SK-N-SH (cell line): Measurements from ENCODE around the gene GRM1.

Source experiments
- CHD2 ChIP-seq: fragments of 150-350 bp; IDR thresholded peaks from 2 replicates; pipeline ENCODE4 v1.6.1; 2018; ENCODE audit warnings: low read length; ENCODE audit not compliant: partially characterized antibody
- EP300 ChIP-seq, 2 experiments: IDR thresholded peaks; 2 replicates each; pipeline versions ENCODE4 v1.4.0 to v1.6.1; 2012; ENCODE audit warnings: borderline replicate concordance in 1 of 2, low read depth in 1 of 2, low read length in 1 of 2
- FOXJ3 ChIP-seq: sonication (generic); formaldehyde crosslinking; IDR thresholded peaks from 2 replicates; pipeline ENCODE4 v1.5.1; 2020; ENCODE audit warnings: mild to moderate bottlenecking, missing genetic modification reagents
- GATA2 ChIP-seq: sonication (generic); formaldehyde crosslinking; IDR thresholded peaks from 2 replicates; pipeline ENCODE4 v1.5.0; 2020; ENCODE audit warnings: mild to moderate bottlenecking, missing genetic modification reagents
- JUND ChIP-seq: IDR thresholded peaks from 2 replicates; pipeline ENCODE4 v1.4.0; 2012
- MAX ChIP-seq: IDR thresholded peaks from 2 replicates; pipeline ENCODE4 v1.4.0; 2012; ENCODE audit warnings: low read depth
- NFIC ChIP-seq: IDR thresholded peaks from 2 replicates; pipeline ENCODE4 v1.4.0; 2012; ENCODE audit warnings: borderline replicate concordance
- NRF1 ChIP-seq: IDR thresholded peaks from 2 replicates; pipeline ENCODE4 v1.6.1; 2012; ENCODE audit warnings: low read depth, mild to moderate bottlenecking, low read length
- POLR2AphosphoS5 ChIP-seq: IDR thresholded peaks from 2 replicates; pipeline ENCODE4 v1.6.1; 2012; ENCODE audit warnings: low read depth, low read length
- RAD21 ChIP-seq: IDR thresholded peaks from 2 replicates; pipeline ENCODE4 v1.6.1; 2012; ENCODE audit warnings: mild to moderate bottlenecking, low read length
- REST ChIP-seq: IDR thresholded peaks from 2 replicates; pipeline ENCODE4 v1.6.1; 2012; ENCODE audit warnings: mild to moderate bottlenecking, low read depth, low read length, moderate library complexity
- RFX5 ChIP-seq: IDR thresholded peaks from 2 replicates; pipeline ENCODE4 v1.6.1; 2012; ENCODE audit warnings: mild to moderate bottlenecking, improper control_type of control experiment, low read length
- SIN3A ChIP-seq: IDR thresholded peaks from 2 replicates; pipeline ENCODE4 v1.6.1; 2012; ENCODE audit warnings: low read depth, mild to moderate bottlenecking, low read length, moderate library complexity, borderline replicate concordance
- TF ChIP-seq, protein P1 (sequence below): fragments of 200-600 bp; sonication (generic); IDR thresholded peaks from 2 replicates; pipeline ENCODE4 v1.6.1; 2017; ENCODE audit warnings: antibody characterized with exemption, mild to moderate bottlenecking, moderate library complexity

GRCh38 chr6:146312608-146313007 is 283.7 kb downstream of the GRM1 start:
- TF ChIP-seq, protein P1, sequence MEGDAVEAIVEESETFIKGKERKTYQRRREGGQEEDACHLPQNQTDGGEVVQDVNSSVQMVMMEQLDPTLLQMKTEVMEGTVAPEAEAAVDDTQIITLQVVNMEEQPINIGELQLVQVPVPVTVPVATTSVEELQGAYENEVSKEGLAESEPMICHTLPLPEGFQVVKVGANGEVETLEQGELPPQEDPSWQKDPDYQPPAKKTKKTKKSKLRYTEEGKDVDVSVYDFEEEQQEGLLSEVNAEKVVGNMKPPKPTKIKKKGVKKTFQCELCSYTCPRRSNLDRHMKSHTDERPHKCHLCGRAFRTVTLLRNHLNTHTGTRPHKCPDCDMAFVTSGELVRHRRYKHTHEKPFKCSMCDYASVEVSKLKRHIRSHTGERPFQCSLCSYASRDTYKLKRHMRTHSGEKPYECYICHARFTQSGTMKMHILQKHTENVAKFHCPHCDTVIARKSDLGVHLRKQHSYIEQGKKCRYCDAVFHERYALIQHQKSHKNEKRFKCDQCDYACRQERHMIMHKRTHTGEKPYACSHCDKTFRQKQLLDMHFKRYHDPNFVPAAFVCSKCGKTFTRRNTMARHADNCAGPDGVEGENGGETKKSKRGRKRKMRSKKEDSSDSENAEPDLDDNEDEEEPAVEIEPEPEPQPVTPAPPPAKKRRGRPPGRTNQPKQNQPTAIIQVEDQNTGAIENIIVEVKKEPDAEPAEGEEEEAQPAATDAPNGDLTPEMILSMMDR = no peak
- TF ChIP-seq POLR2AphosphoS5 = no peak
- TF ChIP-seq NFIC = no peak
- no peak for TF ChIP-seq MAX
- no peak for TF ChIP-seq NRF1
- no peak for TF ChIP-seq FOXJ3 (CRISPR knock-in tag)
- no peak for TF ChIP-seq SIN3A
- TF ChIP-seq EP300 (IDR thresholded peaks at IDR 0.05; ENCODE audit: borderline replicate concordance in 1 of 2, low read depth in 1 of 2, low read length in 1 of 2) = no peak
- no peak for TF ChIP-seq CHD2
- no peak for TF ChIP-seq GATA2
- no peak for TF ChIP-seq REST
- TF ChIP-seq RAD21 = no peak
- TF ChIP-seq JUND = no peak
- no peak for TF ChIP-seq RFX5
